ENCODE data around the gene ABLIM2. TPM values are rescaled to one million over a fixed set of nuclear protein-coding genes. Genes with fewer than 3 reads are reported as not detected.
"Not testable (repeated sequence)": the region's sequence is repeated elsewhere in the genome, so short reads cannot be mapped to it uniquely, and the experiment has no call there.

ABLIM2 gene
- total and polyA plus RNA-seq, 7 experiments from 2014 or later = 0.22 to 5.8 (median 3.1) TPM

GRCh38 chr4:8140915-8141314 lies 17.7 kb downstream of the ABLIM2 start:
- no peak overlapping the region for H3K4me3 ChIP-seq (ENCODE audit: low read length)
- H3K36me3 ChIP-seq (ENCODE audit: control insufficient read depth in 2 of 3, insufficient read depth in 3 of 3, low read length in 3 of 3) = no peaks in the 10 kb centered on the region
- Mint-ChIP-seq H3K9me3 (peaks cover 0 to 31% (median 11%) of the 10 kb centered on the region in 11 donors), H3K27me3 (peaks cover 0 to 8% (median 2%) of the 10 kb centered on the region in 5 donors), H3K4me1 (peaks cover 0 to 2% (median 0%) of the 10 kb centered on the region in 7 donors), H3K36me3 (peaks cover 0 to 14% (median 6%) of the 10 kb centered on the region in 5 donors), H3K4me3 (no peak overlapping the region), H3K27ac (no peak overlapping the region)
- DNase-seq (no peak), ATAC-seq (no peak)
- H3K27ac ChIP-seq (ENCODE audit: low read depth, low read length) = no peak overlapping the region
- no peaks in the 10 kb centered on the region for H3K4me1 ChIP-seq (ENCODE audit: control insufficient read depth in 2 of 2, insufficient read depth in 2 of 2, low read length in 2 of 2)
- intact Hi-C loops (cut with micrococcal nuclease) = no loop called here
- ChIA-PET CTCF (interaction anchor here (0.7 kb wide), 1 partner anchor 203 kb away, joined by 3 read pairs; no protein-coding TSS in a partner anchor), POLR2A (no interaction called here)
- no peaks in the 10 kb centered on the region for H3K27me3 ChIP-seq (ENCODE audit: control insufficient read depth in 2 of 2, insufficient read depth in 2 of 2, low read length in 2 of 2)
- H3K9me3 ChIP-seq (ENCODE audit: control insufficient read depth in 2 of 3, low read length in 3 of 3) = peaks cover 0 to 3% (median 0%) of the 10 kb centered on the region in 3 experiments

- H3K27me3 Mint-ChIP-seq; H3K27me3 ChIP-seq (ENCODE audit: control insufficient read depth in 2 of 2, insufficient read depth in 2 of 2, low read length in 2 of 2); H3K27ac ChIP-seq (ENCODE audit: low read depth, low read length); DNase-seq; H3K4me3 Mint-ChIP-seq; ATAC-seq; intact Hi-C loops (cut with micrococcal nuclease); H3K4me1 ChIP-seq (ENCODE audit: control insufficient read depth in 2 of 2, insufficient read depth in 2 of 2, low read length in 2 of 2); POLR2A ChIA-PET; H3K9me3 ChIP-seq (ENCODE audit: control insufficient read depth in 2 of 3, low read length in 3 of 3); H3K36me3 ChIP-seq (ENCODE audit: control insufficient read depth in 2 of 3, insufficient read depth in 3 of 3, low read length in 3 of 3); H3K4me3 ChIP-seq (ENCODE audit: low read length); H3K4me1 Mint-ChIP-seq; H3K27ac Mint-ChIP-seq: not testable (repeated sequence)
- Mint-ChIP-seq H3K9me3 (peaks cover 0 to 31% (median 11%) of the 10 kb centered on the region in 11 donors), H3K36me3 (peaks cover 0 to 17% (median 8%) of the 10 kb centered on the region in 5 donors)
- CTCF ChIA-PET = interaction anchor here (0.6 kb wide), 1 partner anchor 112 kb away, joined by 3 read pairs; no protein-coding TSS in a partner anchor
These were observed 18.9 kb downstream of the ABLIM2 start for GRCh38 chr4:8139726-8140125.

- Histone ChIP-seq H3K4me3 (ENCODE audit: low read length) (no peak overlapping the region), H3K27me3 (ENCODE audit: control insufficient read depth in 2 of 2, insufficient read depth in 2 of 2, low read length in 2 of 2) (no peaks in the 10 kb centered on the region), H3K27ac (ENCODE audit: low read depth, low read length) (no peak overlapping the region), H3K9me3 (ENCODE audit: control insufficient read depth in 2 of 3, low read length in 3 of 3) (peaks cover 0 to 3% (median 0%) of the 10 kb centered on the region in 3 experiments), H3K4me1 (ENCODE audit: control insufficient read depth in 2 of 2, insufficient read depth in 2 of 2, low read length in 2 of 2) (no peaks in the 10 kb centered on the region), H3K36me3 (ENCODE audit: control insufficient read depth in 2 of 3, insufficient read depth in 3 of 3, low read length in 3 of 3) (no peaks in the 10 kb centered on the region)
- H3K9me3 Mint-ChIP-seq = peaks cover 0 to 31% (median 11%) of the 10 kb centered on the region in 11 donors
- ATAC-seq = no peak
- ChIA-PET CTCF (no interaction called here), POLR2A (no interaction called here)
- H3K27ac Mint-ChIP-seq = no peak overlapping the region
- intact Hi-C loops (cut with micrococcal nuclease) = no loop called here
- no peaks in the 10 kb centered on the region for H3K4me1 Mint-ChIP-seq
- H3K27me3 Mint-ChIP-seq = peaks cover 0 to 7% (median 2%) of the 10 kb centered on the region in 5 donors
- DNase-seq = no peak
- no peak overlapping the region for H3K4me3 Mint-ChIP-seq
- peaks cover 0 to 19% (median 8%) of the 10 kb centered on the region in 5 donors for H3K36me3 Mint-ChIP-seq
These were observed 21.5 kb downstream of the ABLIM2 start for GRCh38 chr4:8136972-8137710.

- H3K4me3 Mint-ChIP-seq = no peak overlapping the region
- no peaks in the 10 kb centered on the region for H3K4me1 ChIP-seq (ENCODE audit: control insufficient read depth in 2 of 2, insufficient read depth in 2 of 2, low read length in 2 of 2)
- H3K36me3 ChIP-seq (ENCODE audit: control insufficient read depth in 2 of 3, insufficient read depth in 3 of 3, low read length in 3 of 3) = no peaks in the 10 kb centered on the region
- ATAC-seq = no peak
- POLR2A ChIA-PET = no interaction called here
- DNase-seq = no peak
- peaks cover 0 to 7% (median 2%) of the 10 kb centered on the region in 5 donors for H3K27me3 Mint-ChIP-seq
- H3K27me3 ChIP-seq (ENCODE audit: control insufficient read depth in 2 of 2, insufficient read depth in 2 of 2, low read length in 2 of 2) = no peaks in the 10 kb centered on the region
- no peaks in the 10 kb centered on the region for H3K4me1 Mint-ChIP-seq
- H3K27ac ChIP-seq (ENCODE audit: low read depth, low read length) = no peak overlapping the region
- H3K36me3 Mint-ChIP-seq = peaks cover 0 to 19% (median 8%) of the 10 kb centered on the region in 5 donors
- H3K9me3 ChIP-seq (ENCODE audit: control insufficient read depth in 2 of 3, low read length in 3 of 3) = peaks cover 0 to 3% (median 0%) of the 10 kb centered on the region in 3 experiments
- no peak overlapping the region for H3K4me3 ChIP-seq (ENCODE audit: low read length)
- intact Hi-C loops (cut with micrococcal nuclease) = no loop called here
- CTCF ChIA-PET = no interaction called here
- H3K27ac Mint-ChIP-seq = no peak overlapping the region
- peaks cover 0 to 30% (median 11%) of the 10 kb centered on the region in 11 donors for H3K9me3 Mint-ChIP-seq
These were observed 22.1 kb downstream of the ABLIM2 start for GRCh38 chr4:8136529-8136928.

- Histone ChIP-seq H3K4me1 (ENCODE audit: control insufficient read depth in 2 of 2, insufficient read depth in 2 of 2, low read length in 2 of 2) (no peaks in the 10 kb centered on the region), H3K27ac (ENCODE audit: low read depth, low read length) (no peak overlapping the region), H3K27me3 (ENCODE audit: control insufficient read depth in 2 of 2, insufficient read depth in 2 of 2, low read length in 2 of 2) (no peaks in the 10 kb centered on the region), H3K9me3 (ENCODE audit: control insufficient read depth in 2 of 3, low read length in 3 of 3) (no peaks in the 10 kb centered on the region), H3K36me3 (ENCODE audit: control insufficient read depth in 2 of 3, insufficient read depth in 3 of 3, low read length in 3 of 3) (no peaks in the 10 kb centered on the region), H3K4me3 (ENCODE audit: low read length) (no peak overlapping the region)
- H3K4me3 Mint-ChIP-seq = no peak overlapping the region
- ChIA-PET POLR2A (no interaction called here), CTCF (no interaction called here)
- H3K27me3 Mint-ChIP-seq = peaks cover 0 to 7% (median 0%) of the 10 kb centered on the region in 5 donors
- no peak for ATAC-seq
- no peaks in the 10 kb centered on the region for H3K4me1 Mint-ChIP-seq
- no peak for DNase-seq
- peaks cover 0 to 22% (median 7%) of the 10 kb centered on the region in 11 donors for H3K9me3 Mint-ChIP-seq
- peaks cover 0 to 14% (median 8%) of the 10 kb centered on the region in 5 donors for H3K36me3 Mint-ChIP-seq
- no peak overlapping the region for H3K27ac Mint-ChIP-seq
- intact Hi-C loops (cut with micrococcal nuclease) = no loop called here
These were observed 22.9 kb downstream of the ABLIM2 start for GRCh38 chr4:8135666-8136065.

GRCh38 chr4:8133897-8134563 lies 24.6 kb downstream of the ABLIM2 start:
- no peak for ATAC-seq
- Mint-ChIP-seq H3K4me3 (no peak overlapping the region), H3K4me1 (no peaks in the 10 kb centered on the region), H3K27ac (no peak overlapping the region), H3K9me3 (peaks cover 0 to 7% (median 2%) of the 10 kb centered on the region in 11 donors), H3K36me3 (peaks cover 0 to 10% (median 4%) of the 10 kb centered on the region in 5 donors), H3K27me3 (peaks cover 0 to 7% (median 0%) of the 10 kb centered on the region in 5 donors)
- ChIA-PET CTCF (interaction anchor here (0.6 kb wide), 1 partner anchor 133 kb away, joined by 3 read pairs; no protein-coding TSS in a partner anchor), POLR2A (no interaction called here)
- Histone ChIP-seq H3K9me3 (ENCODE audit: control insufficient read depth in 2 of 3, low read length in 3 of 3) (no peaks in the 10 kb centered on the region), H3K4me3 (ENCODE audit: low read length) (no peak overlapping the region), H3K36me3 (ENCODE audit: control insufficient read depth in 2 of 3, insufficient read depth in 3 of 3, low read length in 3 of 3) (no peaks in the 10 kb centered on the region), H3K27ac (ENCODE audit: low read depth, low read length) (no peak overlapping the region), H3K27me3 (ENCODE audit: control insufficient read depth in 2 of 2, insufficient read depth in 2 of 2, low read length in 2 of 2) (no peaks in the 10 kb centered on the region), H3K4me1 (ENCODE audit: control insufficient read depth in 2 of 2, insufficient read depth in 2 of 2, low read length in 2 of 2) (no peaks in the 10 kb centered on the region)
- intact Hi-C loops (cut with micrococcal nuclease) = no loop called here
- no peak for DNase-seq
